Fibroblast of the aortic adventitia (primary cell): ENCODE results near the gene LYZL6. TPM values are rescaled to one million over a fixed set of nuclear protein-coding genes. Genes with fewer than 3 reads are reported as not detected.
"Not testable (repeated sequence)": the region's sequence is repeated elsewhere in the genome, so short reads cannot be mapped to it uniquely, and the experiment has no call there.

Experiments used
- DNase-seq: peaks from one replicate; pipeline ENCODE4 v3.0.0-alpha.2; 2010; ENCODE audit warnings: low read depth
- H3K4me3 ChIP-seq: 2 replicates; pipeline ENCODE4 v1.5.1; 2011; ENCODE audit warnings: low read depth, mild to moderate bottlenecking, control low read depth, low read length, moderate library complexity
- total RNA-seq: library from RNA; depleted of rRNA; stranded (reverse); fragments of >200 nt; gene quantifications from 2 replicates; pipeline ENCODE4 v1.2.3, GENCODE V29; 2012; ENCODE audit warnings: low replicate concordance
- TF ChIP-seq, protein P1 (sequence below): IDR thresholded peaks from 2 replicates; pipeline ENCODE4 v1.5.1; 2011; ENCODE audit warnings: mild to moderate bottlenecking, low read length, control low read depth, inconsistent platforms; ENCODE audit not compliant: insufficient read depth

LYZL6 gene
- total RNA-seq, 1 donor: not detected

DNA sequence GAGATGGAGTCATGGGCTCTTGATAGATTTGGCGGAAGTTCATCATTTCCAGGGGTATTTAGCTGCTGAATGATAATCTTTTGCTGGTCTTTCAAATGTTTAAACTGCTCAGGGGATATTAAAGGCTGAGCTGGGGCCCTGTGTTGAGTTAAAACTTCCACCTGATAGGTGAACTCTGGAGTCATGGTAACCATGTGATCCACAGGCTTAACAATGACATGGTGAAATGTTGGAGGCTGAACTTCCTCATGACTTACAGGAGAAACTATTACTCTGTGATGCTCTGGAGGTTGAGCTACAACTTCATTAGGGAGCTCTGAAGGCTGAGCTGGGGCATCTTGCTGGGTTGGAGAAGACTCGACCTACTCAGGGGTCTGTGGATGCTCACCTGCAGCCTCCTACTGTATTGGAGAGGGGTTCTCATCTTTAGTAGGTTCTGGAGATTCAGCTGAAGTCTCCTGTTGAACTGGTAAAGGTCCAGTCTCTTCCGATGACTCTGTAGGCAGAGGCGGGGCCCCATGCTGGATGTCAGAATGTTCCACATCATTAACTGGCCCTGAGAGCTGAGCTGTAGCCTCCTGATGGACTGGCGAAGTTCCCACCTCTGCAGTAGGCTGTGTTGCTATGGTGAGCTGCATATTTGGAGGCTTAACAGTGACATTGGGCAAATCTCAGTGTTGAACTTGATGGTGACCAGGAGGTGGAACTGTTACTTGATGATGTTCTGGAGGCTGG lies 37.2 kb downstream of the LYZL6 start:
- no peak overlapping the region for H3K4me3 ChIP-seq
- peak; percentile 29 for DNase-seq
- TF ChIP-seq, protein P1, sequence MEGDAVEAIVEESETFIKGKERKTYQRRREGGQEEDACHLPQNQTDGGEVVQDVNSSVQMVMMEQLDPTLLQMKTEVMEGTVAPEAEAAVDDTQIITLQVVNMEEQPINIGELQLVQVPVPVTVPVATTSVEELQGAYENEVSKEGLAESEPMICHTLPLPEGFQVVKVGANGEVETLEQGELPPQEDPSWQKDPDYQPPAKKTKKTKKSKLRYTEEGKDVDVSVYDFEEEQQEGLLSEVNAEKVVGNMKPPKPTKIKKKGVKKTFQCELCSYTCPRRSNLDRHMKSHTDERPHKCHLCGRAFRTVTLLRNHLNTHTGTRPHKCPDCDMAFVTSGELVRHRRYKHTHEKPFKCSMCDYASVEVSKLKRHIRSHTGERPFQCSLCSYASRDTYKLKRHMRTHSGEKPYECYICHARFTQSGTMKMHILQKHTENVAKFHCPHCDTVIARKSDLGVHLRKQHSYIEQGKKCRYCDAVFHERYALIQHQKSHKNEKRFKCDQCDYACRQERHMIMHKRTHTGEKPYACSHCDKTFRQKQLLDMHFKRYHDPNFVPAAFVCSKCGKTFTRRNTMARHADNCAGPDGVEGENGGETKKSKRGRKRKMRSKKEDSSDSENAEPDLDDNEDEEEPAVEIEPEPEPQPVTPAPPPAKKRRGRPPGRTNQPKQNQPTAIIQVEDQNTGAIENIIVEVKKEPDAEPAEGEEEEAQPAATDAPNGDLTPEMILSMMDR: no peak

DNA sequence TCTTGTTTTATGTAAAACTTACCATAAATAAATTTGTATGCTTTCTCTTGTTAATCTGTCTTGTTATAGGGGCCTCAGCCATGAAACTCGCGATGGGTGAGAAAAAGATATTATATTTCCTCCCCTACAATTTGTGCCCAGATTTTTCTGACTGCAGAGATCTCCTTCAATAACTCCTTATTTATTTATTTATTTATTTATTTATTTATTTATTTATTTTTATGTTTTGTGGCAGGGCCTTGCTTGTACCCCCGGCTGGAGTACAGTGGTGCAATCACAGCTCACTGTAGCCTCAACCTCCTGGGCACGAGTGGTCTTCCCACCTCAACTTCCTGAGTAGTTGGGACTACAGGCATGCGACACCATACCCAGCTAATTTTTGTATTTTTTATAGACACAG lies 40.1 kb downstream of the LYZL6 start:
- no peak overlapping the region for H3K4me3 ChIP-seq
- no peak for DNase-seq
- TF ChIP-seq, protein P1: no peak

DNA sequence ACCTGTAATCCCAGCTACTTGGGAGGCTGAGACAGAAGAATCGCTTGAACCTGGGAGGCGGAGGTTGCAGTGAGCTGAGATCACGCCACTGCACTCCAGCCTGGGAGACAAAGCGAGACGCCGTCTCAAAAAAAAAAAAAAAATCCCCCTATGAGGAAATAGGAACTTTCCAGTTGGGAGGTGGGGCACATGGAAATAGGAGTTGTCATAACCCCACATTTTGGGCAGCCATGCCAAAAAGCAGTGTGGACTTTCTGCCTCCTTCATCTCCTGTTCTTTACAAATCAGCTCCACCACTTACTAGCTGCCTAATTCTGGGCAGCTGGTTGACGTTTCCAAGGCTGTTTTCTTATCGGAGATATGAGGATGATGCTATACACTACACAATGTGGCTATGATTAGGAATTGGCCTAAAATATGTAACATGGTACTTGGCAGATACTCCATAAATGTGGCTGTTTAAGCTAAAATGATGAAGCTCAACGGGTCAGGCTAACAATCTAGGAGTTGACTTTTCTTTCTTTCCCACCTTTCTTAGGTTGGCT lies 41.8 kb downstream of the LYZL6 start:
- peak; percentile 84 for DNase-seq
- no peak overlapping the region for H3K4me3 ChIP-seq
- TF ChIP-seq, protein P1: no peak

DNA sequence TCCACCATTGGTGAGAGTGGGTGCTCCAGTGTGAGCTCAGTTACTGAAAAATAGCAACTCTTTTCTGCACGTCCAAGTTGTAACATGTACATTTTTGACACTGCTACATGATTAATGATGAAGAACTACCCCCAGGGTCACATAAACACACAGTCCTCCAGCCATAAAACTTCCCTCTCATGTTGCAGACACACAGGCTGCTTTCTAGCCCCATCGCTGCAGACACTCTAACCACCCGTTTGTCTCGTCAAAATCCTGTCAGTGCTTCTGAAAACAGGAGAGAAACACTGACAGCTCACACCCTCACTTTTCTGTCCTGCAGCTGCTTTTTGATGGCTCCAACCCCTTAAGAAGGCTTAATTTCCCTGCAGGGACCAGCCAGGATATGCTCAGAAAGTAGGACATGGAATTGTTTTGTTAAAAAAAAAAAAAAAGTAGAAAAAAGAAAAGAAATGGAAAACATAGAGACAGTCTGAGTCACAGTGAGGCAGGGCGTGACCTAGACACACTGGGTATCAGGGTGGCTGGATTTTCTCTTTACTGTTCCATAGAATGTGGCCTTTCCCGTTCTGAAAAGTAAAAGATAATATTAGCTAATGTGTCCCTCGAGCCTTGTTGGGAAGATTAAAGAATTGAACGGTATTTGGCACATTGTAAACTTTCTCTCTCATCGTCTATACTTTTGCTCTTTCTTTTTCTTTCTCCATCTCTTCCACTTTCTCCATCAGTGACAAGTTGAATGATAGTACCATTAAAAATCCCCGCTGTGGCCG lies 42.6 kb downstream of the LYZL6 start:
- no peak overlapping the region for H3K4me3 ChIP-seq
- DNase-seq: peak; percentile 22
- TF ChIP-seq, protein P1: no peak

DNA sequence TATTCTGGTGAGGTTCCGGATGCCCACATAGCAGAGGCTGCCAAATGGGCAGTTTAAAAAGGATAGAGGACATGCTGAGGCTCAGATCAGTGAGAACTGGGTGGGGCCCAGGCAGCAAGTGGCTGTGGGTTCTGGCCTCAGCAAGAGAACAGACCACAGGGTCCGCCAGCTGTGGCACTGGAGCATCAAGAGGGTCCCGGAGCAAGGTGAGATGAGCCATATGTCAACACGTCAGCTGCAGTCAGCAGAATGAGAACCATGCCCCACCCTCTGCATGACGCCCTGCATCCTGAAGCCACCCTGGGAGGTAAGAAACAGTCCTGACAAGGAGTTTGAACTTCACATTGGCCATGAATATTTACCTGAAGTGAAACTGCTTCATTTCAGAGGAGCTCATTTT lies 43.2 kb downstream of the LYZL6 start:
- TF ChIP-seq, protein P1: no peak
- no peak overlapping the region for H3K4me3 ChIP-seq
- DNase-seq: no peak

DNA sequence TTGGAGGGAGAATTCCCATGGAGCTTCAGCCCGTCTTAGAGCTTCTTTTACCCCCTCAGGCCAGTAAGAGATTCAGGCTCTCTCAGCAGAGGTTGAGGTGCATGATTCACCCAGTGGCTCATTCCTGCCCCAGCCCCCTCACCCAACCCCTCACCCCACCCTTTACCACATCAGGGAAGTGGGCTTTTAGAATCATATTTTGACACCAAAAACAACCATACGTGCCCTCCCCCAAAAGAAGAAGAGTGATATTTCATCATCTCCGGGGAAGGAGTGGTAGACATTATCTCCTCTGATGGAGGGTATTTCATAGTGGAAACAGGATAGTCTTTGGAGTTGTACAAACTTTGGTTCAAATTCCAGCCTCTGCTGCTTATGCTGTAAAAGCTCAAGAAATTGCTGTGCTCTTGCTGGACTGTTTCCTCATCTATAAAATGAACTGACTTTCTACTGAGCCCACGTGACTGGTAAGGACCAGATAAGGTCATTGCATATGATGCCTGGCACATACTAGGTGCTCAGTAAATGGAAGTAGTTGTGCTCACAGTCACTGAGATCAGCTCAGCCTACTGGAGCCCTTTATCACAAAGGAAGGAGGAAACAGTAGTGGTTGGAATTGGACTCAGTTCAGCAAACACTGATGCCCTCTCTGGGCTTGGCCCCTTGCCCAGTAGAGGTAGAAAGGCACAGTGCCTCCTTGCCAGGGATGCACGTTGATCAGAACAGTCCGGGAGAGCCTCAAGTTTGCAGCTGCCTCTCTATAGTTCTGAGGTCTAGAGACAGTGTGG lies 45.0 kb downstream of the LYZL6 start:
- TF ChIP-seq, protein P1: no peak
- no peak overlapping the region for H3K4me3 ChIP-seq
- DNase-seq: no peak

DNA sequence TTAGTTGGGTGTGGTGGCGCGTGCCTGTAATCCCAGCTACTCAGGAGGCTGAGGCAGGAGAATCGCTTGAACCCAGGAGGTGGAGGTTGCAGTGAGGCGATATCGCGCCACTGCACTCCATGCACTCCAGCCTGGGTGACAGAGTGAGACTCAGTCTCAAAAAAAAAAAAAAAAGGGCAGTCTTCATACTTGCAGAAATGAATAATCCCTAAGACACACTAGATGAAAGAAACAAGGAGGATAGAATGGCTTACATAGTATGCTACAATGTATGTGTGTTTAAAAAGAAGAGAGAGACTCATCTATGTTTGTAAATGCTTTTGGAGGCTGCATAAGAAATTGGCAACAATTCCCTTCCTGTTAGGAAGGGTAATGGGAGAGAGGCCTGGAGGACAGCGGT lies 45.7 kb downstream of the LYZL6 start:
- not testable (repeated sequence) for DNase-seq, H3K4me3 ChIP-seq
